Peyer's patch (tissue), 4 donors: ENCODE data around the gene FAM120A. TPM values are rescaled to one million over a fixed set of nuclear protein-coding genes. Genes with fewer than 3 reads are reported as not detected.

Experiments
- DNase-seq, 3 donors: peaks; one replicate each; pipeline ENCODE4 v3.0.0-alpha.2; 2017 to 2019
- H3K27ac ChIP-seq, 4 donors: fragments of 200-600 bp; sonication (generic); one replicate each; pipeline ENCODE4 v1.5.1; 2016 to 2019
- H3K27me3 ChIP-seq, 2 donors: fragments of 200-600 bp; sonication (generic); one replicate each; pipeline ENCODE4 v1.5.1; 2019
- H3K36me3 ChIP-seq, 3 donors: fragments of 200-600 bp; sonication (generic); one replicate each; pipeline ENCODE4 v1.5.1; 2016 to 2019
- H3K4me1 ChIP-seq, 4 donors: fragments of 200-600 bp; sonication (generic); one replicate each; pipeline ENCODE4 v1.5.1; 2016 to 2019
- H3K4me3 ChIP-seq, 4 donors: fragments of 200-600 bp; sonication (generic); 1 replicate in 3 of 4; 2 replicates in 1 of 4; pipeline ENCODE4 v1.5.1; 2016 to 2019; ENCODE audit warnings: mild to moderate bottlenecking in 1 of 4
- H3K9me3 ChIP-seq, 4 donors: fragments of 200-600 bp; sonication (generic); one replicate each; pipeline ENCODE4 v1.5.1; 2016 to 2019; ENCODE audit warnings: mild to moderate bottlenecking in 1 of 4
- POLR2A ChIP-seq, 2 donors: fragments of 450-650 bp; IDR thresholded peaks; one replicate each; pipeline ENCODE4 v1.5.1; 2017; ENCODE audit warnings: antibody characterized with exemption in 2 of 2, mild to moderate bottlenecking in 2 of 2, moderate library complexity in 2 of 2
- total RNA-seq, 4 donors: library from RNA; depleted of rRNA; stranded (reverse); fragments of >200 nt; gene quantifications; one replicate each; pipeline ENCODE4 v1.1.0, GENCODE V29; 2016
- TF ChIP-seq, protein P1 (sequence below), 6 experiments: fragments of 450-650 bp in 4 of 6; fragments of 200-600 bp in 2 of 6; sonication (generic) in 1 of 6; IDR thresholded peaks; one replicate each; pipeline ENCODE4 v1.5.1; 2017 to 2019; ENCODE audit warnings: antibody characterized with exemption in 6 of 6, mild to moderate bottlenecking in 3 of 6, moderate library complexity in 1 of 6

The FAM120A gene
- total RNA-seq, 4 donors from 2014 or later, result 128 to 159 (median 136) TPM

DNA sequence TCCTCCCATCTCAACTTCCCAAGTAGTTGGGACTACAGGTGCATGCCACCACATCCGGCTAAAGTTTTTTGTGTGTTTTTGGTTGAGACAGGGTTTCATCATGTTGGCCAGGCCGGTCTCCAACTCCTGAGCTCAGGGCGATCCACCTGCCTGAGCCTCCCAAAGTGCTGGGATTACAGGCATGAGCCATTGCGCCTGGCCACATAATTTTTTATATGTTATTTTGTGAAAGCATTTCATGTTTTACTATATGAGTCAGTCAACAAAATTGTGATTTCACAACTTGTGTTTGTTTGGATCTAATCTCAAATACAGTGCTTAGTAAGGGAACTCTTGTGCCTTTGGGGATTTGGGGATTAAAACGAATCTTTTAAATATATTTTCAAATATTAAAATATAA is 21.9 kb downstream of the FAM120A start:
- no peak for DNase-seq
- Histone ChIP-seq H3K27me3 (no peaks in the 10 kb centered on the region), H3K4me1 (peaks cover 0 to 35% (median 0%) of the 10 kb centered on the region in 4 donors), H3K36me3 (peaks cover 0 to 6% (median 0%) of the 10 kb centered on the region in 3 donors), H3K4me3 (no peak overlapping the region), H3K9me3 (no peaks in the 10 kb centered on the region), H3K27ac (no peak overlapping the region)
- TF ChIP-seq POLR2A (IDR thresholded peaks at IDR 0.05), result no peak
- TF ChIP-seq, protein P1, sequence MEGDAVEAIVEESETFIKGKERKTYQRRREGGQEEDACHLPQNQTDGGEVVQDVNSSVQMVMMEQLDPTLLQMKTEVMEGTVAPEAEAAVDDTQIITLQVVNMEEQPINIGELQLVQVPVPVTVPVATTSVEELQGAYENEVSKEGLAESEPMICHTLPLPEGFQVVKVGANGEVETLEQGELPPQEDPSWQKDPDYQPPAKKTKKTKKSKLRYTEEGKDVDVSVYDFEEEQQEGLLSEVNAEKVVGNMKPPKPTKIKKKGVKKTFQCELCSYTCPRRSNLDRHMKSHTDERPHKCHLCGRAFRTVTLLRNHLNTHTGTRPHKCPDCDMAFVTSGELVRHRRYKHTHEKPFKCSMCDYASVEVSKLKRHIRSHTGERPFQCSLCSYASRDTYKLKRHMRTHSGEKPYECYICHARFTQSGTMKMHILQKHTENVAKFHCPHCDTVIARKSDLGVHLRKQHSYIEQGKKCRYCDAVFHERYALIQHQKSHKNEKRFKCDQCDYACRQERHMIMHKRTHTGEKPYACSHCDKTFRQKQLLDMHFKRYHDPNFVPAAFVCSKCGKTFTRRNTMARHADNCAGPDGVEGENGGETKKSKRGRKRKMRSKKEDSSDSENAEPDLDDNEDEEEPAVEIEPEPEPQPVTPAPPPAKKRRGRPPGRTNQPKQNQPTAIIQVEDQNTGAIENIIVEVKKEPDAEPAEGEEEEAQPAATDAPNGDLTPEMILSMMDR (IDR thresholded peaks at IDR 0.05), result no peak

GRCh38 chr9:93475108-93475507 is 23.6 kb downstream of the FAM120A start:
- peaks cover 0 to 20% (median 0%) of the 10 kb centered on the region in 4 donors for H3K4me1 ChIP-seq
- H3K27me3 ChIP-seq, result no peaks in the 10 kb centered on the region
- no peaks in the 10 kb centered on the region for H3K9me3 ChIP-seq
- TF ChIP-seq POLR2A (IDR thresholded peaks at IDR 0.05), result no peak
- TF ChIP-seq, protein P1 (IDR thresholded peaks at IDR 0.05), result no peak
- DNase-seq, result no peak
- peaks cover 0 to 8% (median 0%) of the 10 kb centered on the region in 3 donors for H3K36me3 ChIP-seq
- H3K27ac ChIP-seq, result no peak overlapping the region
- no peak overlapping the region for H3K4me3 ChIP-seq

DNA sequence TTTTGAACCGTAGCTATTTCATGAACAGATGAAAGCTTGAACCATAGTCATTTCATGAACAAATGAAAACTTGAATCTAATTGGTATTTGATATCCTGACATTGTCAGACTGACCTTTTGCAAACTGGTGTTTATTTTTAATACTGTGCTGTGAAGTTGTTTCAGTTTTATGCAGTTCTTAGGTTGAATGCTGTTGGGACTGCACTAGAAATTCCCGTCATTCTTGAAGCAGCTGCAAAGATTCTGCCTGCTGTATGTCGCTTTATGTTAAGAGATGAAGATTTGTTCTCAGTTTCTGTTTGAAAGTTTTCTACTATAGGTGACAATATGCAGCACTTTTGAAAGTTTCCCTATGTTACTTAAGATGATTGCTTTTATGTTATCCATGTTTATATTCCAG is 24.4 kb downstream of the FAM120A start:
- no peak overlapping the region for H3K27ac ChIP-seq
- H3K9me3 ChIP-seq, result no peaks in the 10 kb centered on the region
- DNase-seq, result no peak
- H3K36me3 ChIP-seq, result peaks cover 0 to 8% (median 0%) of the 10 kb centered on the region in 3 donors
- no peak overlapping the region for H3K4me3 ChIP-seq
- H3K27me3 ChIP-seq, result no peaks in the 10 kb centered on the region
- TF ChIP-seq, protein P1 (IDR thresholded peaks at IDR 0.05), result no peak
- no peak for TF ChIP-seq POLR2A (IDR thresholded peaks at IDR 0.05)
- H3K4me1 ChIP-seq, result peaks cover 0 to 13% (median 0%) of the 10 kb centered on the region in 4 donors

GRCh38 chr9:93476924-93477323 is 25.4 kb downstream of the FAM120A start:
- Histone ChIP-seq H3K9me3 (no peaks in the 10 kb centered on the region), H3K4me1 (peaks cover 0 to 5% (median 0%) of the 10 kb centered on the region in 4 donors), H3K27me3 (no peaks in the 10 kb centered on the region), H3K36me3 (peaks cover 0 to 8% (median 0%) of the 10 kb centered on the region in 3 donors), H3K4me3 (no peak overlapping the region), H3K27ac (no peak overlapping the region)
- no peak for DNase-seq
- no peak for TF ChIP-seq POLR2A (IDR thresholded peaks at IDR 0.05)
- TF ChIP-seq, protein P1 (IDR thresholded peaks at IDR 0.05), result no peak

DNA sequence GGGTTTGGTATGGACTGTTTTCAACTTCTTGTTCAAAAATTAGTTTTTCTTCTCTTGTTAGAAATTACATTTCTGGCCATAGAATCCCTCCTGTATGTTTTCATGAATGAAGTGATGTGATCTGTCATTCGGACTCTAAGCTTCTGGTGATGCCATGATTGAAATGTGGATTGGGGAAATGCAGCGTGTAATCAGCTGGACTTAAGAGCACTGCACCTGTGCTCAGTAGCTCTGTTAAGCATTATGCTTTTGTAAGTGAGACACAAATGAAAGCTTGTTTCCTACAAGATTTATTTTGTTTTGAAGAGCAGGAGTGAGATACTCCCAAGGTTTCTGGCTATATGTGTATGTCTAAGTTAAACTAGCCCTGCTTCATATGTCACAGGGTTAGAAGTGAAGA is 25.9 kb downstream of the FAM120A start:
- peaks cover 0 to 8% (median 0%) of the 10 kb centered on the region in 3 donors for H3K36me3 ChIP-seq
- no peaks in the 10 kb centered on the region for H3K27me3 ChIP-seq
- no peak overlapping the region for H3K27ac ChIP-seq
- DNase-seq, result no peak
- no peaks in the 10 kb centered on the region for H3K9me3 ChIP-seq
- H3K4me3 ChIP-seq, result no peak overlapping the region
- H3K4me1 ChIP-seq, result peaks cover 0 to 5% (median 0%) of the 10 kb centered on the region in 4 donors
- TF ChIP-seq, protein P1 (IDR thresholded peaks at IDR 0.05), result no peak
- TF ChIP-seq POLR2A (IDR thresholded peaks at IDR 0.05), result no peak

DNA sequence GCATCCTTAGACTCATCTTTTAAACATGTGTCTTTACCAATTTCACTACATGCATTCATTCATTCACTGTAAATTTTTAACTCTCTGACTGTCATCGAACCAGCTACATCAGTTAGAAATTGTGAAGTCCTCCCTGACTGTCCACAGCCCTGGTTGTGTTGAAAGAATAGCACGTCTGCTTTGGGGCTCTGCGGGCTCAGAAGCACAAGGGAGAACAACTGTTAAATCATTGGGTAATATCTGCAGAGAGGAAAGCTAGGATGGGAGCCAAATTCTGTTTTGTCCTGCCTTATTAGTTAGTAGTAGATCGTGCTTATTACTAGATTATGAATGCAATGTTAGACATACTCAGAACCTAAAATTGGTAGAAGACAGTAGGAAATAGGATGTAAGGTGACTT is 28.2 kb downstream of the FAM120A start:
- DNase-seq, result no peak
- Histone ChIP-seq H3K9me3 (no peaks in the 10 kb centered on the region), H3K4me3 (no peak overlapping the region), H3K27me3 (no peaks in the 10 kb centered on the region), H3K4me1 (peaks cover 0 to 5% (median 0%) of the 10 kb centered on the region in 4 donors), H3K27ac (no peak overlapping the region), H3K36me3 (peaks cover 0 to 13% (median 0%) of the 10 kb centered on the region in 3 donors)
- TF ChIP-seq POLR2A (IDR thresholded peaks at IDR 0.05), result no peak
- TF ChIP-seq, protein P1 (IDR thresholded peaks at IDR 0.05), result no peak
